GM12872 (cell line): ENCODE data around the gene FOXB2.

ENCODE experiments used
- TF ChIP-seq, protein P1 (sequence below): IDR thresholded peaks from 3 replicates; pipeline ENCODE4 v1.5.1; 2011; ENCODE audit warnings: low read depth, mild to moderate bottlenecking, low read length, moderate library complexity; ENCODE audit not compliant: insufficient read depth

Gene FOXB2

GRCh38 chr9:77038281-77039036, 19.0 kb downstream of the FOXB2 start:
- TF ChIP-seq, protein P1, sequence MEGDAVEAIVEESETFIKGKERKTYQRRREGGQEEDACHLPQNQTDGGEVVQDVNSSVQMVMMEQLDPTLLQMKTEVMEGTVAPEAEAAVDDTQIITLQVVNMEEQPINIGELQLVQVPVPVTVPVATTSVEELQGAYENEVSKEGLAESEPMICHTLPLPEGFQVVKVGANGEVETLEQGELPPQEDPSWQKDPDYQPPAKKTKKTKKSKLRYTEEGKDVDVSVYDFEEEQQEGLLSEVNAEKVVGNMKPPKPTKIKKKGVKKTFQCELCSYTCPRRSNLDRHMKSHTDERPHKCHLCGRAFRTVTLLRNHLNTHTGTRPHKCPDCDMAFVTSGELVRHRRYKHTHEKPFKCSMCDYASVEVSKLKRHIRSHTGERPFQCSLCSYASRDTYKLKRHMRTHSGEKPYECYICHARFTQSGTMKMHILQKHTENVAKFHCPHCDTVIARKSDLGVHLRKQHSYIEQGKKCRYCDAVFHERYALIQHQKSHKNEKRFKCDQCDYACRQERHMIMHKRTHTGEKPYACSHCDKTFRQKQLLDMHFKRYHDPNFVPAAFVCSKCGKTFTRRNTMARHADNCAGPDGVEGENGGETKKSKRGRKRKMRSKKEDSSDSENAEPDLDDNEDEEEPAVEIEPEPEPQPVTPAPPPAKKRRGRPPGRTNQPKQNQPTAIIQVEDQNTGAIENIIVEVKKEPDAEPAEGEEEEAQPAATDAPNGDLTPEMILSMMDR: no peak

GRCh38 chr9:77040340-77040739, 20.9 kb downstream of the FOXB2 start:
- TF ChIP-seq, protein P1: no peak

GRCh38 chr9:77063645-77064285, 44.3 kb downstream of the FOXB2 start:
- TF ChIP-seq, protein P1: no peak

DNA sequence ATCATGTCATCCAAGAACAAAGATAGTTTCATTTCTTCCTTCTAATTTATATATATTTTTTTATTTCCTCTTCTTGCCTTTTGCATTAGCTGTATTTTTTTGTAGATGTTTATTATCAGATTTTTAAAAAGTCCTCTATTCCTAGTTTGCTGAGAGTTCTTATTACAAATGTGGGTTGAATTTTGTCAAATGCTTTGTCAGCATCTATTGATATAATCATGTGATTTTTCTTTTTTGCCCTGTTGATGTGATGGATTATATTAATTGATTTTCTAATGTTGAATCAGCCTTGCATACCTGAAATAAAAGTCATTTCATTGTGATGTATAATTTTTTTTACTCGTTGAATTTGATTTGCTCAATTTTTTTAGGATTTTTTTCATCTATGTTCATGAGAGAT, 46.9 kb downstream of the FOXB2 start:
- TF ChIP-seq, protein P1: no peak
